22Rv1 (cell line): Measurements from ENCODE around the gene DOK3.

Experiments
- H3K27ac ChIP-seq: fragments of 450-650 bp; 2 replicates; pipeline ENCODE4 v1.5.1; 2017
- ZFX ChIP-seq: fragments of 450-650 bp; IDR thresholded peaks from 2 replicates; pipeline ENCODE4 v1.6.1; 2017; ENCODE audit warnings: antibody characterized with exemption, borderline replicate concordance
- TF ChIP-seq, protein P1 (sequence below): fragments of 450-650 bp; IDR thresholded peaks from 2 replicates; pipeline ENCODE4 v1.5.1; 2017; ENCODE audit warnings: mild to moderate bottlenecking

DOK3 gene

DNA sequence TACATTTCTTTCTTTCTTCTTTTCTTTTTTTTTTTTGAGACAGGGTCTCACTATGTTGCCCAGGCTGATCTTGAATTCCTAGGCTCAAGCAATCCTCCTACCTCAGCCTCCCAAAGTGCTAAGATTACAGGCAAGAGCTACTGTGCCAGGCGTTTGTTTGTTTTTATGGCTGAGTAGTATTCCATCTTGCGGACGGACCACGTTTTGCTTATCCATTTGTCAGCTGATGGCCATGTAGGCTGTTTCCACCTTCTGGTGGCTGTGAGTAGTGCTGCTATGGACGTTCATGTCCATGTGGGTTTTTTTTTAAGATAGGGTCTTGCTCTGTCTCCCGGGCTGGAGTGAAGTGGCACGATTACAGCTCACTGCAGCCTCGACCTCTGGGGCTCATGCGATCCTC, 2.5 kb downstream of the DOK3 start:
- no peak overlapping the region for H3K27ac ChIP-seq
- TF ChIP-seq, protein P1, sequence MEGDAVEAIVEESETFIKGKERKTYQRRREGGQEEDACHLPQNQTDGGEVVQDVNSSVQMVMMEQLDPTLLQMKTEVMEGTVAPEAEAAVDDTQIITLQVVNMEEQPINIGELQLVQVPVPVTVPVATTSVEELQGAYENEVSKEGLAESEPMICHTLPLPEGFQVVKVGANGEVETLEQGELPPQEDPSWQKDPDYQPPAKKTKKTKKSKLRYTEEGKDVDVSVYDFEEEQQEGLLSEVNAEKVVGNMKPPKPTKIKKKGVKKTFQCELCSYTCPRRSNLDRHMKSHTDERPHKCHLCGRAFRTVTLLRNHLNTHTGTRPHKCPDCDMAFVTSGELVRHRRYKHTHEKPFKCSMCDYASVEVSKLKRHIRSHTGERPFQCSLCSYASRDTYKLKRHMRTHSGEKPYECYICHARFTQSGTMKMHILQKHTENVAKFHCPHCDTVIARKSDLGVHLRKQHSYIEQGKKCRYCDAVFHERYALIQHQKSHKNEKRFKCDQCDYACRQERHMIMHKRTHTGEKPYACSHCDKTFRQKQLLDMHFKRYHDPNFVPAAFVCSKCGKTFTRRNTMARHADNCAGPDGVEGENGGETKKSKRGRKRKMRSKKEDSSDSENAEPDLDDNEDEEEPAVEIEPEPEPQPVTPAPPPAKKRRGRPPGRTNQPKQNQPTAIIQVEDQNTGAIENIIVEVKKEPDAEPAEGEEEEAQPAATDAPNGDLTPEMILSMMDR, result peak; percentile 18; the same call in 1 of the 2 replicates
- TF ChIP-seq ZFX, result no peak

DNA sequence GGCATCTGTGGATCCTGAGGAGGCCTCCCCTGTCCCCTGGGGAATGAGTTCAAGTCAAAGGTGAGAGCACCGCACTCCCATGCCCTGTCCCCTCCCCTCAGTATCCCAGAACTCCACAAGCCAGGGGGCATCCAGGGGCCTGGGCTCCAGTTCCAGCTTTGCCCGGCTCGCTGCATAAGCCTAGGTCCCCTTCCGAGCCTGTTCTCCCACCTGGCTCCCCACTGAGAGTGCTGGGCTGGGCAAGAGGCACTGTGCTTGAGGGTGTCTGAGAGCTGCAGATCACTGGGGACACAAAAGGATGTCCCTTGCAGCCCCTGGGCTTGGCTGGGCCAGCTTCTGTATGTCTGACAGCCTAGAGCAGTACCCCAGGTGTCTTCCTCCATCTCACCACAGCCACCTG, 4.6 kb downstream of the DOK3 start:
- H3K27ac ChIP-seq, result no peak overlapping the region
- TF ChIP-seq, protein P1, result no peak
- no peak for TF ChIP-seq ZFX

DNA sequence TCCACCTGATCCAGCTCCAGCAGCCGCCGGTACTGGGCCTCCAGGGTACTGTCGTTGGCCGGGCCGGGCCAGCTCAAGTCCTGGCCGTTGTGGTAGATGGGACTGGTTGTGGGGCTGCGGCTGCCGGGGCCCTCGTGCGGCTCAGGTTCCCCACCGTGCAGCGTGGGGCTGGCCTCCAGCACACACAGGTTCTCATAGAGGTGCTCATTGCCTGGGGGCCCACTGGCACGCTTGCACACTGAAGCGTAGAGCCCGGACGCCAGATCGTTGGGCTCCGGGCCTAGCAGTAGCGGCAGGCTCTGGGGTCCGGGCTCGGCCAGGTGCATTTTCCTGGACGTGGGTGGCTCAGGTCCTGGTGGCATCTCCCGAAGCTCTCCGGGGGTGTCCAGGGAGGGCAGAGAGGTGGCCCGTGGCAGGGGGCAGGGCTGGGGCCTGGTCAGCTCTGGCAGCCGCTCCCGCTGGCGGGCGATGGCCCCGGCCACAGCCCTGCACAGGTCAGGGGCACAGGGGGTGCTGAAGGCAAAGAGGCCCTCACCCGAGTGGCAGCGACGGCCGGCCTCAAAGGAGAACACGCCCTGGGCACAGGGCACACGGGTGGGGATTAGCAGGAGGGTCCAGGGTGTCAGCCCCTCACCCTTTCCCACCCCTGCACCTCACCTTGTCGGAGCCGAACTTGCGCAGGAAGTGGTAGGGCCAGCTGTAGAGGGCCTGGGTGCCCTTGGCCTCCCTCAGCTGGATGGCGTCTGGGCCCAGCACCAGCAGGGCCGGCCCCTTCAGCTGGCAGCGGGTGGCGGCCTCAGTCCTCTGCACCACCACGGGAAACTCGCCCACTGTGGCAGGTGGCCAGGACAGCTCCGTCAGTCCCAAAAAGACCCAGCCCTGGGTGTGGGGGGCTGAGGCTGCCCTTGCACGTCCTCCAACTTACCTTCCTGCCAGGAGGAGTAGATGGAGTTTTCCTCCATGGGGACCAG, 5.3 kb downstream of the DOK3 start:
- no peak overlapping the region for H3K27ac ChIP-seq
- TF ChIP-seq ZFX, result no peak
- TF ChIP-seq, protein P1, result no peak

DNA sequence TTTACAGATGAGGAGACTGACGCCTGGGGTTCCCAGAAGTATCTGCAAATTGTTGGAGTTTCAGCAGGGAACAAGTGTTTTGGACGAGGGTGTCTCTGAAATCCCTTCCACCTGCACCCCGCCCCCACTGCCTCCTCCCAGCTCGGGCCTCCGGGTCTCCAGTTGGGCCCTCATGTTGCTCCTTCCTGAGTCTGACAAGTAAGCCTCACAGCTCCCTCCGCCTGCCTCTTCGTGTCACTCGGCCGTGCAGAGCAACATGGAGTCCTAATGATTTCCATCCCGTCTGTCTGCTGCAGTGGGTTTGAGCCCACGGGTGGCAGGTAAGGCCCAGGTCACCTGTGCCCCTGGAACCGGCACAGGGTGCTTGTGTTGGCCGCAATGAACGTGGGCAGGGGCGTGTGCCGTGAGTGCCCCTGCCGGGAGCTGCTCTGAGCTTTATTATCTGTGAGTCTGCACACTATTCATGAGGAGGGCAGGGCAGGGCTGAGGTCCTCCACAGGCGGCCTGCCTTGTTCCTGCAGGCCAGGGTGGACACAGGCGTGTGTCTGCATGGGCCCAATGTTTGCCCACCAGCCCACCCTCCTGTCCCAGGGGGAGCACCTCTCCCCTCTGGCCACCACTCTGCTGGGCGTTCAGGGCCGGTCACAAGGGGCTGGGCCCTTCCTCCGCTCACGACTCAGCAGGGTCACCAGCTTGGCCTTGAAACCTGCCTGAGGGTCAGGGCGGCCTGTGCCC, 6.1 kb downstream of the DOK3 start:
- TF ChIP-seq ZFX, result no peak
- TF ChIP-seq, protein P1, result no peak
- H3K27ac ChIP-seq, result no peak overlapping the region

DNA sequence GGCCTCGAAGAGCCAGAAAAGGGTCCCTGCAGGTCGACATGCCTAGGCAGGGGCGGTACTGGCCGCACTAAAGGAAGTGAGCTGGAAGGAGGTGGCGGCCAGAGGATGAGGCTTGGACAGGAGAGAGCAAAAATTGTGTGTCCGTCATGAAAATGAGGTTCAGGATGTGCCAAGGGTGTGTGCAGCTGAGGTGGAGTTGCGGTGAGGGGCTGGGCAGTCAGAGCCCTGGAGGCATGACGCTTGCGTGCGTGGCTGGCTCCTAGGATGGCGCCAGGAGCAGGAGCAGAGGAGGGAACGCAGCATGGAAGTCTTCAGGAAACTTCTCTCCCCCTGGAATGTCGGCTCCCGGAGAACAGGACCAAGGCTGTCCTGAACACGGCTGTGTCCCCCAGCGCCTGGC, 6.7 kb downstream of the DOK3 start:
- no peak for TF ChIP-seq ZFX
- H3K27ac ChIP-seq, result no peak overlapping the region

DNA sequence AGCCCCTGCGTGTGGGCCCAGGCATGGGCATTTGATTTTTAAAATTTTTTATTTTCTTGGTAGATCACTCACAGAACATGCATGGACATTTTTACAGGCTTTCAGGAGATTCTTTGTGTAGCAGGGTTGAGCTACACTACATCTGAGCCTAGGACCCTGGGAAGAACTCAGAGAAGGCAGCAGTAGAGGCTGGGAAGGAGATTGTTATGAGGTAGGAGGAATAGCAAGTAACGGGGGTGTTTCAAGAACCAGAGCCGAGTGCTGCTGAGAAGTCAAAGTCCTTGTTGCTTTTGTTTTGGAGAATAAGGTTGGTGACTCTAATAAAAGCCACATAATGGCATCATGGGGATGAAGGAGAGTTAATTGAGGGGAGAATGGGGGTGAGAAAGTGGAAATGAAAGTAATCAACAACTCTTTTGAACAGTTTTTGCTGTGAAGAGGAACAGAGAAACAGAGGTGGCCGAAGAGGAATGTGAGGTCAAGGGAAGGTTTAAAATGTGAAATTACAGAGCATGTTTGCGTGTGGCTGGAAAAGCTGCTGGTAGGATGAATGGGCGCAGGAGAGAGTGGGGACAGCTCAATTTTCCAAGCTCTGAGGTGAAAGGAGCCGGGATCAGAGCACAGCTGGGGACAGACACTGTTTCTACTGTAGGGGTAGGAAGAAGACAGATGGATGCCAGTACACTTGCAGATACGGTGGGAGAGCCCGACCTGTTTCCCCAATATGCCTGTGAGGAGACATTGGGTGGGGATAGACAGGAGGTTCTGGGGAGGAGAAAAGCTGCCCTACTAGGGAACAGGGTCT, 7.5 kb downstream of the DOK3 start:
- H3K27ac ChIP-seq, result no peak overlapping the region
- no peak for TF ChIP-seq ZFX
- TF ChIP-seq, protein P1, result no peak

DNA sequence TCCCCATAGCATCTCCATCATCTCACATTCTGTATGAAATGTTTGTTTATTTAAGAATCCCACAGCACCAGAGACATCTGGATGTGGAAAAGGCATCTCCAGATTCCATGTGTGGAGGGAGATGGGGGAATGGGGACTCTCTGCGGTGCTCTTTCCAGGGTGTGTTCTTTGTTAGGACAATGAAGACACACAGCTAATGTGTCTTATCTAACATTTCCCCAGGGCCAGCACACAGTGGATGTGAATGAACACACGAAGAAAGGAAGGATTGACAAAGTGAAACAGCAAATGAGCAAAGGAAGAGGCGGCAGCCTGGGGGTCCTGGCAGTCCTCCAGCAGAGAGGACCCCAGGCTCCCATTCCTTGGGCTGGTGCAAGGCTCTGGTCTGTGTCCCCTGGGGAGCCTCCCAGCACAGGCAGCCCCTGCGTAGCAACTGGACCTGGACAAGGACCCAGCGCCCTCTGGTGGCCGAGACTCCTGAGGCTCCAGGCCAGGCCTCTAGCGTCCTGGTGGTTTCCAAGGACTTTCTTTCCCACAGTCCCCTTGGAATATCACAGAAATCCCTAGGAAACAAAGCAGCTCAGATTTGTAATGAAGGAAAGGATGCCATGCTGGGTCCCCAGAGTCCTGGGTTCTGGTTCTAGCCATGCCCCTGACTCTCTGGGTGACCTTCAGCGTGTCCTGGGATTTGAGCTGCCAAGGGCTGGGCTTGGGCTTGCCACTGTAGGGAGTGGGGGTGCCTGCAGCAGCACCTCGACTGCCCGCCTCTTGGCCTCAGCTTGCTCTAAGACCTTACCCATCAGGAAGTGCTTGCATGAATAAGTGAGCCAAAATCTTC, 8.7 kb downstream of the DOK3 start:
- H3K27ac ChIP-seq, result no peak overlapping the region
- TF ChIP-seq, protein P1, result peak; percentile 96
- TF ChIP-seq ZFX, result no peak
